Ectodermal cell (in vitro differentiated cells): ENCODE results near the gene KIF17.

Experiments used
- H3K27ac ChIP-seq: 2 replicates; pipeline ENCODE4 v1.7.0; 2013; ENCODE audit warnings: mild to moderate bottlenecking, low read depth, low read length; ENCODE audit not compliant: insufficient read depth, poor library complexity, severe bottlenecking
- H3K27me3 ChIP-seq: 2 replicates; pipeline ENCODE4 v1.7.0; 2013; ENCODE audit warnings: mild to moderate bottlenecking, low read length; ENCODE audit not compliant: insufficient read depth, control insufficient read depth, poor library complexity, severe bottlenecking
- H3K36me3 ChIP-seq: one replicate; pipeline ENCODE4 v1.7.0; 2013; ENCODE audit warnings: low read length; ENCODE audit not compliant: control insufficient read depth, insufficient read depth
- H3K4me1 ChIP-seq: one replicate; pipeline ENCODE4 v1.7.0; 2013; ENCODE audit warnings: low read length; ENCODE audit not compliant: control insufficient read depth, insufficient read depth
- H3K4me3 ChIP-seq: 2 replicates; pipeline ENCODE4 v1.7.0; 2013; ENCODE audit warnings: low read depth, low read length, control low read depth; ENCODE audit not compliant: insufficient read depth
- H3K9me3 ChIP-seq: 2 replicates; pipeline ENCODE4 v1.7.0; 2013; ENCODE audit warnings: mild to moderate bottlenecking, low read length, moderate library complexity; ENCODE audit not compliant: control insufficient read depth
- WGBS, 2 experiments: methylation state at CpG; one replicate each; pipeline ENCODE4 v1.1.7; 2013; ENCODE audit warnings: missing lambda C conversion rate in 2 of 2; 5-methylcytosine and 5-hydroxymethylcytosine counted together

The KIF17 gene

GRCh38 chr1:20701446-20701845 is 16.4 kb downstream of the KIF17 start:
- H3K27ac ChIP-seq = no peak overlapping the region
- H3K4me1 ChIP-seq = no peaks in the 10 kb centered on the region
- H3K4me3 ChIP-seq = no peak overlapping the region
- H3K36me3 ChIP-seq = no peaks in the 10 kb centered on the region
- H3K9me3 ChIP-seq = no peaks in the 10 kb centered on the region
- H3K27me3 ChIP-seq = no peaks in the 10 kb centered on the region
- 92 to 94% methylated on average over 9 of the region's 9 CpGs for WGBS, 2 experiments

GRCh38 chr1:20700636-20701215 is 17.1 kb downstream of the KIF17 start:
- Histone ChIP-seq H3K36me3 (no peaks in the 10 kb centered on the region), H3K4me1 (no peaks in the 10 kb centered on the region), H3K27me3 (no peaks in the 10 kb centered on the region), H3K4me3 (no peak overlapping the region), H3K9me3 (no peaks in the 10 kb centered on the region), H3K27ac (no peak overlapping the region)
- WGBS, 2 experiments = 89 to 93% methylated on average over 17 of the region's 17 CpGs

GRCh38 chr1:20699558-20699957 is 18.2 kb downstream of the KIF17 start:
- WGBS, 2 experiments = 94% methylated on average over 8 to 9 of the region's 9 CpGs
- Histone ChIP-seq H3K27ac (no peak overlapping the region), H3K4me3 (no peak overlapping the region)

GRCh38 chr1:20698195-20698910 is 19.5 kb downstream of the KIF17 start:
- H3K4me1 ChIP-seq = no peaks in the 10 kb centered on the region
- H3K4me3 ChIP-seq = no peak overlapping the region
- no peaks in the 10 kb centered on the region for H3K27me3 ChIP-seq
- WGBS, 2 experiments = 88% methylated on average over 16 to 18 of the region's 18 CpGs
- H3K27ac ChIP-seq = no peak overlapping the region
- H3K36me3 ChIP-seq = no peaks in the 10 kb centered on the region
- no peaks in the 10 kb centered on the region for H3K9me3 ChIP-seq

More at GRCh38 chr1:20699558-20699957, 18.2 kb downstream of the KIF17 start:
- Histone ChIP-seq H3K27me3 (no peaks in the 10 kb centered on the region), H3K36me3 (no peaks in the 10 kb centered on the region), H3K4me1 (no peaks in the 10 kb centered on the region), H3K9me3 (no peaks in the 10 kb centered on the region)

GRCh38 chr1:20697563-20697962 is 20.2 kb downstream of the KIF17 start:
- Histone ChIP-seq H3K4me1 (no peaks in the 10 kb centered on the region), H3K27ac (no peak overlapping the region), H3K36me3 (no peaks in the 10 kb centered on the region), H3K4me3 (no peak overlapping the region), H3K9me3 (no peaks in the 10 kb centered on the region), H3K27me3 (no peaks in the 10 kb centered on the region)
- WGBS, 2 experiments = 86 to 90% methylated on average over 12 of the region's 12 CpGs

- Histone ChIP-seq H3K4me3 (peak overlapping the region; percentile 53), H3K27ac (peak overlapping the region; percentile 82), H3K27me3 (no peaks in the 10 kb centered on the region), H3K4me1 (no peaks in the 10 kb centered on the region), H3K36me3 (no peaks in the 10 kb centered on the region), H3K9me3 (no peaks in the 10 kb centered on the region)
- 1% methylated on average over 46 of the region's 46 CpGs for WGBS, 2 experiments
Observed at GRCh38 chr1:20696397-20697333, 21.1 kb downstream of the KIF17 start.

- Histone ChIP-seq H3K4me3 (no peak overlapping the region), H3K27me3 (no peaks in the 10 kb centered on the region), H3K36me3 (no peaks in the 10 kb centered on the region), H3K27ac (no peak overlapping the region), H3K4me1 (no peaks in the 10 kb centered on the region), H3K9me3 (no peaks in the 10 kb centered on the region)
- 92 to 95% methylated on average over 10 of the region's 10 CpGs for WGBS, 2 experiments
Observed at GRCh38 chr1:20695515-20695914, 22.3 kb downstream of the KIF17 start.

- no peaks in the 10 kb centered on the region for H3K27me3 ChIP-seq
- no peaks in the 10 kb centered on the region for H3K9me3 ChIP-seq
- H3K4me3 ChIP-seq = no peak overlapping the region
- H3K36me3 ChIP-seq = no peaks in the 10 kb centered on the region
- no peaks in the 10 kb centered on the region for H3K4me1 ChIP-seq
- H3K27ac ChIP-seq = no peak overlapping the region
- WGBS, 2 experiments = 87 to 90% methylated on average over 2 of the region's 2 CpGs
Observed at GRCh38 chr1:20693623-20694022, 24.2 kb downstream of the KIF17 start.

- Histone ChIP-seq H3K27ac (no peak overlapping the region), H3K27me3 (no peaks in the 10 kb centered on the region), H3K9me3 (no peaks in the 10 kb centered on the region), H3K36me3 (no peaks in the 10 kb centered on the region), H3K4me1 (no peaks in the 10 kb centered on the region), H3K4me3 (no peak overlapping the region)
- 93 to 94% methylated on average over 1 of the region's 1 CpG for WGBS, 2 experiments
Observed at GRCh38 chr1:20691872-20692271, 25.9 kb downstream of the KIF17 start.

GRCh38 chr1:20689645-20690056 is 28.2 kb downstream of the KIF17 start:
- WGBS, 2 experiments = 93 to 96% methylated on average over 3 of the region's 3 CpGs
- H3K36me3 ChIP-seq = no peaks in the 10 kb centered on the region
- H3K27ac ChIP-seq = no peak overlapping the region

More at GRCh38 chr1:20689645-20690056, 28.2 kb downstream of the KIF17 start:
- no peaks in the 10 kb centered on the region for H3K27me3 ChIP-seq
- no peaks in the 10 kb centered on the region for H3K4me1 ChIP-seq
- no peak overlapping the region for H3K4me3 ChIP-seq
- H3K9me3 ChIP-seq = no peaks in the 10 kb centered on the region
